GM19193 (cell line): ENCODE measurements around the gene ATP8A2.

Experiments used
- POLR2A ChIP-seq: IDR thresholded peaks from 4 replicates; pipeline ENCODE4 v1.6.1; 2011; ENCODE audit not compliant: insufficient read depth, insufficient read length; ENCODE audit errors: extremely low read depth

Gene ATP8A2

GRCh38 chr13:25752957-25753551, 381.3 kb downstream of the ATP8A2 start:
- no peak for TF ChIP-seq POLR2A

- no peak for TF ChIP-seq POLR2A
These were observed 382.2 kb downstream of the ATP8A2 start for GRCh38 chr13:25753976-25754375.

- TF ChIP-seq POLR2A, result no peak
These were observed 384.5 kb downstream of the ATP8A2 start for GRCh38 chr13:25756251-25756650.

- TF ChIP-seq POLR2A, result no peak
These were observed 385.1 kb downstream of the ATP8A2 start for GRCh38 chr13:25756912-25757311.

- TF ChIP-seq POLR2A, result no peak
These were observed 389.3 kb downstream of the ATP8A2 start for GRCh38 chr13:25761041-25761440.

- TF ChIP-seq POLR2A, result no peak
These were observed 390.5 kb downstream of the ATP8A2 start for GRCh38 chr13:25762281-25762680.

- no peak for TF ChIP-seq POLR2A
These were observed 391.1 kb downstream of the ATP8A2 start for GRCh38 chr13:25762795-25763377.

- no peak for TF ChIP-seq POLR2A
These were observed 392.6 kb downstream of the ATP8A2 start for GRCh38 chr13:25764378-25764777.

- no peak for TF ChIP-seq POLR2A
These were observed 393.5 kb downstream of the ATP8A2 start for GRCh38 chr13:25765266-25765665.

- TF ChIP-seq POLR2A, result no peak
These were observed 394.8 kb downstream of the ATP8A2 start for GRCh38 chr13:25766576-25766975.

GRCh38 chr13:25766991-25767390, 395.2 kb downstream of the ATP8A2 start:
- no peak for TF ChIP-seq POLR2A

GRCh38 chr13:25768376-25768775, 396.6 kb downstream of the ATP8A2 start:
- no peak for TF ChIP-seq POLR2A

GRCh38 chr13:25768838-25769237, 397.1 kb downstream of the ATP8A2 start:
- TF ChIP-seq POLR2A, result no peak

- TF ChIP-seq POLR2A, result no peak
These were observed 398.8 kb downstream of the ATP8A2 start for GRCh38 chr13:25770601-25771000.

GRCh38 chr13:25771202-25771601, 399.4 kb downstream of the ATP8A2 start:
- no peak for TF ChIP-seq POLR2A

GRCh38 chr13:25771641-25772478, 400.1 kb downstream of the ATP8A2 start:
- no peak for TF ChIP-seq POLR2A
